Heart right ventricle (tissue), 16 donors: ENCODE data around the gene GFM2. TPM values are rescaled to one million over a fixed set of nuclear protein-coding genes. Genes with fewer than 3 reads are reported as not detected.
A peak's percentile ranks its signal among the peaks of the same experiment; 100 is the strongest.

Source experiments
- ATAC-seq, 8 donors: fragments of 200-7000 bp; cut with Tn5 transposase; one replicate each; pipeline ENCODE4 v1.9.1; 2020; ENCODE audit warnings: mild to moderate bottlenecking in 8 of 8, moderate library complexity in 8 of 8, moderate number of reproducible peaks in 1 of 8
- DNase-seq, 2 donors: peaks; one replicate each; pipeline ENCODE4 v3.0.0-alpha.2; 2020
- H3K27ac ChIP-seq, 10 donors: fragments of 200-600 bp; sonication (generic) in 2 of 10; one replicate each; pipeline versions ENCODE4 v1.5.0 to v1.8.0; 2020 to 2022; ENCODE audit warnings: mild to moderate bottlenecking in 3 of 10
- H3K27me3 ChIP-seq, 7 donors: fragments of 200-600 bp; one replicate each; pipeline ENCODE4 v1.8.0; 2021 to 2022; ENCODE audit warnings: mild to moderate bottlenecking in 2 of 7
- H3K36me3 ChIP-seq, 9 donors: fragments of 200-600 bp; sonication (generic) in 1 of 9; one replicate each; pipeline versions ENCODE4 v1.5.0 to v1.8.0; 2020 to 2022; ENCODE audit warnings: mild to moderate bottlenecking in 2 of 9
- H3K4me1 ChIP-seq, 9 donors: fragments of 200-600 bp; sonication (generic) in 1 of 9; one replicate each; pipeline versions ENCODE4 v1.5.0 to v1.8.0; 2020 to 2022; ENCODE audit warnings: mild to moderate bottlenecking in 4 of 9
- H3K4me3 ChIP-seq, 10 donors: fragments of 200-600 bp; sonication (generic) in 2 of 10; one replicate each; pipeline versions ENCODE4 v1.5.0 to v1.8.0; 2020 to 2022; ENCODE audit warnings: mild to moderate bottlenecking in 7 of 10, moderate library complexity in 2 of 10
- H3K9me3 ChIP-seq, 11 donors: fragments of 200-600 bp in 10 of 11; sonication (generic) in 2 of 11; one replicate each; pipeline versions ENCODE4 v1.5.0 to v1.8.0; 2013 to 2022; ENCODE audit warnings: mild to moderate bottlenecking in 2 of 11, control low read depth in 1 of 11, moderate library complexity in 1 of 11
- WGBS, 2 donors: extraction: QIAGEN DNeasy Blood & Tissue Kit; methylation state at CpG; one replicate each; pipeline ENCODE4 v1.1.7; 2013; ENCODE audit warnings: inconsistent platforms in 1 of 2; 5-methylcytosine and 5-hydroxymethylcytosine counted together
- intact Hi-C, 10 donors: fragments of 100-400 bp; cut with DNase I; formaldehyde crosslinking; loops; one replicate each; pipeline versions ENCODE4 v1.11.1 to v1.14.2; 2022
- polyA plus RNA-seq, 2 donors: library from polyadenylated mRNA; stranded (reverse); fragments of 200-250 nt; gene quantifications; one replicate each; pipeline ENCODE4 v1.2.3, GENCODE V29; 2013
- total RNA-seq, 10 donors: library from RNA; stranded (reverse); fragmentation: NEBNext Ultra II Directional in 3 of 10; extraction: Animal tissue kit (Norgen Biotek cat#: 25700) in 3 of 10; gene quantifications; one replicate each; pipeline versions ENCODE4 v1.2.1 to v1.2.4, GENCODE V29; 2021 to 2023
- TF ChIP-seq, protein P1 (sequence below), 9 donors: fragments of 200-600 bp; sonication (generic) in 2 of 9; IDR thresholded peaks; one replicate each; pipeline versions ENCODE4 v1.5.0 to v1.8.0; 2021 to 2022; ENCODE audit warnings: antibody characterized with exemption in 9 of 9, mild to moderate bottlenecking in 5 of 9, moderate library complexity in 1 of 9
- donor health status: Arrhythmogenic right ventricular cardiomyopathy.
- donor health status: ischemic (EF 13 %, LVEDD 7.1; RV severe dilation, severe dysfunction).
- donor health status: healthy with polysubstance abuse.
- donor health status: DM: no; HTN: yes; CAD: no.
- donor health status: DM: no; HTN: no; CAD: no.
- donor health status: ischemic (EF 25% LVEDD 6.9; RV normal size, moderate dysfunction).
- donor health status: ischemic (EF 25% LVEDD 5.7; RV mildly dilated, moderate dysfunction).
- donor health status: healthy.
- donor health status: DM: yes; HTN: yes; CAD: no.
- donor health status: Ischemic cardiomyopathy.
- donor health status: ischemic (EF 35%, LVEDD 5.7; RV mildly dilated, moderate dysfunction).
- donor health status: nonischemic (EF 11% LVEDD 7.7; RV severe dilation, severe dysfunction).
- donor health status: DM: yes; HTN: yes; CAD: no.
- donor health status: PGD.
- donor health status: ischemic (EF 29% LVEDD 5.4; RV normal size, mild dysfunction).
- donor health status: nonischemic (EF 23%, LVEDD 6.1; RV moderate dilation, normal function).

The GFM2 gene
- total and polyA plus RNA-seq, 12 donors = 21.7 to 62.7 (median 45.8) TPM

DNA sequence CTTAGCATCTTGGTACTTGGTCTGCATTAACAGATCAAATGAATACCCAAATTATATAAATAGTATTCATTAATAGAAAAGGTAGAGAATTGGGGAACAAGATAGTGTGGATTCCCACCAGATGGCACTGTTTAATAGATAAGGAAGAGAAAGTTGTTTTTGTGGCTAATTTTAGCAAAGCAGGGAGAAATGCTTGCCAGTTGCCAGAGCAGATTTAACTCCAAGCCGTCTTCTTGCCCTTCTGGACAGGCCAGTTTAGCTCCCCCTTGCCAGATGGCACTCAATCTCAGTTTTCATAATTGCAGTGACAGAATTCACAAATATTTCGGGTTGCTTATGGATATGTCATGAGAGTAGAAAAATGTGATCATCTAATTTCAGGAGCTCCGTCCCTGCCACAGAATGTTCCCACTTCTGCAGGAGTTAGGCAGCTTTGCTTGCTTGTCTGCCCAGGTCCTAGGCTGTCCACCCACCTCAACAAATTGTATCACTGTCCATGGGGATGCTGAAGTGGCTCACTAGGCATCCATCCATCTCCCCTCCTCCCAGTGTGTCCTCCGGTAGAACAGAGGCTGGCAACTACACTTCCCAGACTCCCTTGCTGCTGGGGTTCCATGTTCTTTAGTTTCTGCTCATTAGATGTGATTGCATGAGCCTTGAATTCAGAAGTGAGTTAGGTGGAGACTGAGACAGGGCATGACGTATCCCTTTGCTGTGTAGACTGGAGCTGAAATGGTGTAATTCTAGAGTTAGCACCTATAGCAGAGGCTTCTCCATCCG is 93.7 kb downstream of the GFM2 start:
- 37 to 49% methylated on average over 6 of the region's 6 CpGs for WGBS, 2 donors
- peak; percentile 55 to 81 (median 76) for ATAC-seq
- TF ChIP-seq, protein P1, sequence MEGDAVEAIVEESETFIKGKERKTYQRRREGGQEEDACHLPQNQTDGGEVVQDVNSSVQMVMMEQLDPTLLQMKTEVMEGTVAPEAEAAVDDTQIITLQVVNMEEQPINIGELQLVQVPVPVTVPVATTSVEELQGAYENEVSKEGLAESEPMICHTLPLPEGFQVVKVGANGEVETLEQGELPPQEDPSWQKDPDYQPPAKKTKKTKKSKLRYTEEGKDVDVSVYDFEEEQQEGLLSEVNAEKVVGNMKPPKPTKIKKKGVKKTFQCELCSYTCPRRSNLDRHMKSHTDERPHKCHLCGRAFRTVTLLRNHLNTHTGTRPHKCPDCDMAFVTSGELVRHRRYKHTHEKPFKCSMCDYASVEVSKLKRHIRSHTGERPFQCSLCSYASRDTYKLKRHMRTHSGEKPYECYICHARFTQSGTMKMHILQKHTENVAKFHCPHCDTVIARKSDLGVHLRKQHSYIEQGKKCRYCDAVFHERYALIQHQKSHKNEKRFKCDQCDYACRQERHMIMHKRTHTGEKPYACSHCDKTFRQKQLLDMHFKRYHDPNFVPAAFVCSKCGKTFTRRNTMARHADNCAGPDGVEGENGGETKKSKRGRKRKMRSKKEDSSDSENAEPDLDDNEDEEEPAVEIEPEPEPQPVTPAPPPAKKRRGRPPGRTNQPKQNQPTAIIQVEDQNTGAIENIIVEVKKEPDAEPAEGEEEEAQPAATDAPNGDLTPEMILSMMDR (IDR thresholded peaks at IDR 0.05) = peak in 8 of 9 donors; percentile 24 to 59 (median 52)
- peaks cover 0 to 21% (median 9%) of the 10 kb centered on the region in 9 donors for H3K4me1 ChIP-seq
- H3K4me3 ChIP-seq = peak overlapping the region in 6 of 10 donors; percentile 27 to 40 (median 38)
- intact Hi-C loops = loop anchor here in 7 of 10 donors (2.0 to 10.0 kb wide), 3 partner anchors 242 to 246 kb away; no protein-coding TSS in a partner anchor
- H3K36me3 ChIP-seq = no peaks in the 10 kb centered on the region
- peak overlapping the region in 7 of 10 donors; percentile 4 to 74 (median 63) for H3K27ac ChIP-seq
- H3K27me3 ChIP-seq = no peaks in the 10 kb centered on the region
- no peaks in the 10 kb centered on the region for H3K9me3 ChIP-seq
- peak in 1 of 2 donors; percentile 17 for DNase-seq

DNA sequence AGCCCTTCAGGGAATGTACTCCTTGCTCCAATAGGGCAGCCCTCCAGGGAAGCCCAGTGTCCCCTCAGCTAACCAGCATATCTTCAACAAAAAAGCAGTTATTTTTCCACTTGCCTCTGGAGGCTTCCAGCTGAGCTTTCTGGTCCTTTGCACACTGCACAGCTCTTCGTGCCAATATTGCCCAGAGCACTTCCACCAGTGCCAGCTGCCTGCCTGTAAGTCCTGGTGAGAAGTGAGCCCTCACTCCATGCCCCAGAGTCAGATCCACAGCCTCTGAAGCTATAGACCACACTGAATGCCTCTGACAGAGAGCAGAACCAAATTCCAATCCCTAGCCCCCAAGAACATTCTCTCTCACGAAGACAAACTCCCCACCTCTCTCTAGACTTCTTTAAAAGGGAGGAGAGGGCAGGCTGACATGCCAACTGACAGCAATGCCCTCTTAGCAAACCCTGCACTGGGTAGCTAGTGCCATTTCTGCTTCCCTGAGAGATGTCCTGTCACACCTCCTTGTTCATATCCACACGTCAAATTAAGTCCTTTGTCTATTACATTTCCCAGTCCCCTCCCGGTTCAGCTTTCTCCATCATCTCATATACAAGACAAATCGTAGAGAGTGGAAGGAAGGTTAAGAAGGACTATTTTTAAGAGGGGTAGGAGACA is 94.6 kb downstream of the GFM2 start:
- Histone ChIP-seq H3K4me3 (peak overlapping the region in 3 of 10 donors; percentile 37 to 40 (median 39)), H3K27me3 (no peaks in the 10 kb centered on the region), H3K9me3 (no peaks in the 10 kb centered on the region), H3K4me1 (peaks cover 0 to 21% (median 9%) of the 10 kb centered on the region in 9 donors), H3K27ac (peak overlapping the region in 8 of 10 donors; percentile 4 to 74 (median 54)), H3K36me3 (no peaks in the 10 kb centered on the region)
- ATAC-seq (peak; percentile 63 to 86 (median 70)), DNase-seq (peak in 1 of 2 donors; percentile 15)
- 28 to 37% methylated on average over 5 of the region's 5 CpGs for WGBS, 2 donors
- TF ChIP-seq, protein P1 (IDR thresholded peaks at IDR 0.05) = no peak
- intact Hi-C loops = loop anchor here in 7 of 10 donors (2.0 to 10.0 kb wide), 3 partner anchors 242 to 246 kb away; no protein-coding TSS in a partner anchor

Other genes with a start within 250 kb of the GFM2 start
- gene ENC1, start 126.4 kb downstream of the GFM2 start, total RNA-seq = 1 to 10 TPM; 2.8 to 9.1 (median 4.0) TPM
- gene ENC1, start 126.4 kb downstream of the GFM2 start, polyA plus RNA-seq = 1 to 10 TPM; 2.1 to 2.6 TPM
- gene HEXB, start 81.9 kb downstream of the GFM2 start, total RNA-seq = 100 to 1,000 TPM in 8 of 10 donors, 10 to 100 TPM in 2; 79.4 to 225 (median 115) TPM
- 10 to 100 TPM; 68.7 to 93.8 TPM for gene HEXB, start 81.9 kb downstream of the GFM2 start, polyA plus RNA-seq
- gene NSA2, start 132 bp upstream of the GFM2 start, total RNA-seq = 10 to 100 TPM; 29.8 to 79.1 (median 50.5) TPM
- 10 to 100 TPM; 27.4 to 82.9 TPM for gene NSA2, start 132 bp upstream of the GFM2 start, polyA plus RNA-seq
- gene FAM169A, start 99.3 kb upstream of the GFM2 start, total RNA-seq = 10 to 100 TPM in 2 of 10 donors, 1 to 10 TPM in 8; 2.3 to 10.6 (median 4.8) TPM
- gene FAM169A, start 99.3 kb upstream of the GFM2 start, polyA plus RNA-seq = 1 to 10 TPM in 1 of 2 donors, under 1 TPM in 1; 0.25 to 1.2 TPM